ENCODE data around the gene ANKRD9. TPM values are rescaled to one million over a fixed set of nuclear protein-coding genes. Genes with fewer than 3 reads are reported as not detected.

ANKRD9 gene
- total and polyA plus RNA-seq, 2 donors (not counting 3 experiments of a cell fraction or from before 2014, with no cell fraction given) = 21.0 to 24.6 TPM

DNA sequence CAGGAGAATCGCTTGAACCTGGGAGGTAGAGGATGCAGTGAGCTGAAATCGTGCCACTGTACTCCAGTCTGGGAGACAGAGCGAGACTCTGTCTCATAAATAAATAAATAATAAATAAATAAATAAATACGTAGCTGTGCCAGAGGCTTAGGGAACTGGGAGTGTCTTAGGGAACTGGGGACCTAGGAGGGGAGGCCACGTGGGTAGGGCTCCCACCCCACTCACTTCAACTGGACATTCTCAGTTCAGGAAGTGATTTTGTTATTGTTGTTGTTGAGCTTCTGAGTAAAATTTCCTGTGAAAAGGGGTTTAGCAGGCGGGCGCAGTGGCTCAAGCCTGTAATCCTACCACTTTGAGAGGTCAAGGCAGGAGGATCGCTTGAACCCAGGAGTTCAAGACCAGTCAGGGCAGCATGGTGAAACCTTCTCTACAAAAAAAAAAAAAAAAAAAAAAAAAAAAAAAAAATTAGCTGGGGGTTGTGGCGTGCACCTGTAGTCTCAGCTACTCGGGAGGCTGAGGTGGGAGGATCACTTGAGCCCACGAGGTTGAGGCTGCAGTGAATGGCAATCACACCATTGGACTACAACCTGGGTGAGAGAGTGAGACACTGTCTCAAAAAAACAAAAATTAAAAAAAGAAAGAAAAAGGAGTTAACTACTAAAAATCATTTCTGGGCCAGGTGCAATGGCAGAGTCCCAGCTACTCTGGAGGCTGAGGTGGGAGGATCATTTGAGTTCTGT is 19.0 kb upstream of the ANKRD9 start:
- H3K36me3 ChIP-seq (ENCODE audit: control insufficient read depth in 2 of 2, extremely low read depth in 1 of 2, insufficient read depth in 2 of 2, low read length in 2 of 2) = no peaks in the 10 kb centered on the region
- H3K9me3 ChIP-seq (replicated peaks; ENCODE audit: control insufficient read depth, insufficient read depth, low read length) = no peaks in the 10 kb centered on the region
- H3K4me3 ChIP-seq (replicated peaks in 1 of 3; ENCODE audit: insufficient read depth in 1 of 3, low read depth in 1 of 3, low read length in 3 of 3) = no peak overlapping the region
- H4K20me1 ChIP-seq (replicated peaks; ENCODE audit: control insufficient read depth, extremely low read depth, insufficient read depth, low read length) = no peaks in the 10 kb centered on the region
- BruUV-seq (replicated peaks) = no TSS peak
- peaks cover 26% of the 10 kb centered on the region for H3K4me1 ChIP-seq (ENCODE audit: control insufficient read depth, extremely low read depth, insufficient read depth, low read length)
- H3K79me2 ChIP-seq (ENCODE audit: control insufficient read depth, insufficient read depth, low read length) = no peaks in the 10 kb centered on the region
- H3K27ac ChIP-seq (ENCODE audit: insufficient read depth, low read depth, low read length) = no peak overlapping the region
- no peak overlapping the region for H3K9ac ChIP-seq (replicated peaks; ENCODE audit: extremely low read depth, insufficient read depth, low read length)
- H2AFZ ChIP-seq (ENCODE audit: low read depth, low read length) = no peak overlapping the region
- ChIA-PET POLR2A (no interaction called here), CTCF (interaction anchor here (0.8 to 1.2 kb wide), 5 partner anchors 12 to 246 kb away, joined by 3 to 8 read pairs (median 4); no protein-coding TSS in a partner anchor)
- no peaks in the 10 kb centered on the region for H3K27me3 ChIP-seq (ENCODE audit: control insufficient read depth in 2 of 2, insufficient read depth in 2 of 2, low read length in 2 of 2)
- intact Hi-C loops (cut with micrococcal nuclease) = loop anchor here (10.0 kb wide), 1 partner anchor 126 kb away; no protein-coding TSS in a partner anchor
- no peaks in the 10 kb centered on the region for H3K9me1 ChIP-seq (replicated peaks; ENCODE audit: control insufficient read depth, extremely low read depth, insufficient read depth, low read length)
- TF ChIP-seq POLR2A (IDR thresholded peaks at IDR 0.05; ENCODE audit: low read depth, low read length) (no peak), MAX (IDR thresholded peaks at IDR 0.05; ENCODE audit: insufficient read depth, insufficient read length) (no peak), POLR2AphosphoS5 (IDR thresholded peaks at IDR 0.05; ENCODE audit: insufficient read depth, low read depth, low read length) (no peak), FOS (IDR thresholded peaks at IDR 0.05; ENCODE audit: borderline replicate concordance, insufficient read depth, low read length) (no peak), EZH2 (IDR thresholded peaks at IDR 0.05; ENCODE audit: borderline replicate concordance, low read depth, low read length, severe bottlenecking) (no peak), MYC (IDR thresholded peaks at IDR 0.05; ENCODE audit: low read depth, low read length) (no peak), GATA2 (IDR thresholded peaks at IDR 0.05; ENCODE audit: insufficient read depth, insufficient read length, low read depth, low read length) (no peak), JUN (IDR thresholded peaks at IDR 0.05; ENCODE audit: borderline replicate concordance, insufficient read depth, insufficient read length, low read depth) (no peak)
- TF ChIP-seq, protein P1, sequence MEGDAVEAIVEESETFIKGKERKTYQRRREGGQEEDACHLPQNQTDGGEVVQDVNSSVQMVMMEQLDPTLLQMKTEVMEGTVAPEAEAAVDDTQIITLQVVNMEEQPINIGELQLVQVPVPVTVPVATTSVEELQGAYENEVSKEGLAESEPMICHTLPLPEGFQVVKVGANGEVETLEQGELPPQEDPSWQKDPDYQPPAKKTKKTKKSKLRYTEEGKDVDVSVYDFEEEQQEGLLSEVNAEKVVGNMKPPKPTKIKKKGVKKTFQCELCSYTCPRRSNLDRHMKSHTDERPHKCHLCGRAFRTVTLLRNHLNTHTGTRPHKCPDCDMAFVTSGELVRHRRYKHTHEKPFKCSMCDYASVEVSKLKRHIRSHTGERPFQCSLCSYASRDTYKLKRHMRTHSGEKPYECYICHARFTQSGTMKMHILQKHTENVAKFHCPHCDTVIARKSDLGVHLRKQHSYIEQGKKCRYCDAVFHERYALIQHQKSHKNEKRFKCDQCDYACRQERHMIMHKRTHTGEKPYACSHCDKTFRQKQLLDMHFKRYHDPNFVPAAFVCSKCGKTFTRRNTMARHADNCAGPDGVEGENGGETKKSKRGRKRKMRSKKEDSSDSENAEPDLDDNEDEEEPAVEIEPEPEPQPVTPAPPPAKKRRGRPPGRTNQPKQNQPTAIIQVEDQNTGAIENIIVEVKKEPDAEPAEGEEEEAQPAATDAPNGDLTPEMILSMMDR (IDR thresholded peaks at IDR 0.05; ENCODE audit: extremely low read depth in 1 of 2, insufficient read depth in 1 of 2, low read depth in 1 of 2, low read length in 2 of 2) = no peak
- dilution Hi-C loops (cut with MboI; ENCODE audit: extremely low pct_ligation_motif_present, low sequenced_read_pairs) = no loop called here
- FAIRE-seq (peak; percentile 70), DNase-seq (ENCODE audit: low read depth, low spot score) (peak; percentile 60)
- H3K4me2 ChIP-seq (ENCODE audit: insufficient read depth, low read length) = no peak overlapping the region
